HG03175 (cell line): ENCODE measurements around the gene NUCKS1.

Source experiments
- ATAC-seq: cut with Tn5 transposase; IDR thresholded peaks from one replicate; pipeline ENCODE4 v1.9.1; 2021; ENCODE audit warnings: mild to moderate bottlenecking, moderate library complexity; ENCODE audit not compliant: unreplicated experiment

Gene NUCKS1

GRCh38 chr1:205703072-205703471 lies 46.9 kb downstream of the NUCKS1 start:
- ATAC-seq, result no peak

- no peak for ATAC-seq
Observed at GRCh38 chr1:205701891-205702290, 48.1 kb downstream of the NUCKS1 start.

DNA sequence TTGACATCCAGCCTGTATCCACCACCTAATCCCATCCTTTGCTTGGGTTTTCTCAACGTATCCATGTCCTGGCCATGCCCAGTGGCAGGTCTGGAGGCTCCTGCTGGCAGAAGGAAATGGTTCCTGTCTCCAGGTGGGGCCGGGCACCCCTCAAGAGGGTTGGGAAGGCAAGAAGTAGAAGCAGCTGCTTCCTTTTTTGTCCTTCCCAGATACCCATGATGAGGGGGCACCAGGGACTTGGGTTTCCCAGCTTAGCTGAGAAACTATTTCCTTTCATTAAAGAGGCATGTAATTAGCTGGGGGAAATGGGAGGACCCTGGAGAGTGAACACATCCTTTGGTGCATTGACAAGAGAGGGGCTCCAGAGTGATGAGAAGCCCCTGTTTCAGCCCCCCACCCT lies 48.6 kb downstream of the NUCKS1 start:
- ATAC-seq, result no peak

GRCh38 chr1:205700865-205701401 lies 49.0 kb downstream of the NUCKS1 start:
- no peak for ATAC-seq

GRCh38 chr1:205699416-205699815 lies 50.6 kb downstream of the NUCKS1 start:
- ATAC-seq, result no peak

GRCh38 chr1:205698921-205699320 lies 51.1 kb downstream of the NUCKS1 start:
- no peak for ATAC-seq

DNA sequence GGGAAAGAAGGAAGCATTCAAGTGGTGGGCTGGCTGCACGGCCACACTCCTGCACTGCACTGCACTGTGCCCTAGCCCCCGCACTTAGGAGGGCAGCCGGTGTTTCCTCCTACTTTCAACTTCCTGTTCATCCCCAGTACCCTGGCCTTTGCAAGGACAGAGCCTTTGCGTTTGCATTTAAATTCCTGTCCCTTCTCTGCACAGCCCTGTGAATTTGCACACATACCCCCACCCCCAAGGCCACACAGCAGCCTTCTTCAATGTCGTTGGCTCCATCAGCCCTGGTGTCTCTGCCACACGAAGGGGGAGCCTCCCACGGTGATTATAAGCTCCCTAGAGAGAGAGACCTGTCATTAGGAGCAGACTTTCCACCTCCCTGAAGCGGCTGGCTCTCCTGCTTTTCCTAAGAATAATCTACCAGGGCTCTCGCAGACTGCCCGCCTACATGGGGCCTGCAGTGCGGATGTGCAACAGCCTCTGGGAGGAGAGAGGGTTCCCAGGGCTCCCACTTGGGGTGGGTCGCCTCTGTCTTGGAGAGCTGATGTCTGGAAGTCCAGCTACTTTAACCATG lies 56.5 kb downstream of the NUCKS1 start:
- no peak for ATAC-seq

GRCh38 chr1:205692423-205692822 lies 57.6 kb downstream of the NUCKS1 start:
- no peak for ATAC-seq

DNA sequence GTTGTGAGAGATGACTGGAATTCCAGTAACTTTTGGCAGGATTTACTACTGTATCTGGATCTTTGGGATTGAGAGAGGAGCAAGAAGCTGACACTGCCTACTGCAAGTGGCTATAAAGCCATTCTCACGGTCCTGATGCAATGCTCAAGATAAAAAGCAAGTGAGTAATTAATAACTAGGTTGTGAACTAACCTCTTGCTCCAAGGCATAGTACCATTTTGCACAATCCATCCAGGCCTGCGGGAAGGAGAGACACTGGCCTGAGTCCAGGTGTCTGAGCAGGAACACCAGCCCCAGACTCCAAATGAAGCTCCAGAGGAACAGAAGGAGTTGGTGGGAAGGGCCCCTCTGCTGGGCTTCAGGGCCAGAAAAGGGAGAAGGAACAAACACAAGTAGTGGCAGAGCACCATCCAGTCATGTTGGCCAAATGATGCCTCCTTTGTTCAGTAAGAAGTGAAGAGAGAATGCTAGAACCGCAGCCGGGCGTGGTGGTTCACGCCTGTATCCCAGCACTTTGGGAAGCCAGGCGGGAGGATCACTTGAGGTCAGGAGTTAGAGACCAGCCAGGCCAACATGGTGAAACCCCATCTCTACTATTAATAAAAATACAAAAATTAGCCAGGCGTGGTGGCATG lies 59.7 kb downstream of the NUCKS1 start:
- ATAC-seq, result no peak

- no peak for ATAC-seq
Observed at GRCh38 chr1:205689479-205689878, 60.5 kb downstream of the NUCKS1 start.

- no peak for ATAC-seq
Observed at GRCh38 chr1:205688171-205689080, 61.6 kb downstream of the NUCKS1 start.

- no peak for ATAC-seq
Observed at GRCh38 chr1:205687242-205687641, 62.7 kb downstream of the NUCKS1 start.

DNA sequence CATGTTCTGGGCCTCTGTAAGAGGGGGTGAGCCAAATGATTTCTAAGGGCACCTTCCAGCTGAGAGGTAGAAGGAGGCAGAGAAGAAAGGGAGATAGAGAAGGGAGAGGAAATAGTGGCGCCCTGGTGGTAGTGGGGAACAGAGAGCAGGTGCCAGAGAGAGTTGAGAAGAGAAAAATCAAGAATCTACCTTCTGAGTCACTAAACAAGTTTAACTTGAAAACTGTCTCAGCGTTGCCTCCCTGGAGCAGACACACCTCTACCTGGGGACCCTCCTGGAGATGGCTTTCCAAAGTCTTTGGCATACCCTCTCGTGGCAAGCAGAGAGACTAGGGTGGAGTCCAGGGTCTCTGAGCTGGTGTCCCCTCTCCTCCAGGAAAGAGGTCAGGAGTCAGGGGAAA lies 68.6 kb downstream of the NUCKS1 start:
- ATAC-seq, result no peak

- peak; percentile 47 for ATAC-seq
Observed at GRCh38 chr1:205680073-205680851, 69.7 kb downstream of the NUCKS1 start, which contains the start of gene SLC45A3. Gene SLC45A3 (minus strand): TSS chr1:205680509. CDS start chr1:205664656, 15,853 bp downstream.

DNA sequence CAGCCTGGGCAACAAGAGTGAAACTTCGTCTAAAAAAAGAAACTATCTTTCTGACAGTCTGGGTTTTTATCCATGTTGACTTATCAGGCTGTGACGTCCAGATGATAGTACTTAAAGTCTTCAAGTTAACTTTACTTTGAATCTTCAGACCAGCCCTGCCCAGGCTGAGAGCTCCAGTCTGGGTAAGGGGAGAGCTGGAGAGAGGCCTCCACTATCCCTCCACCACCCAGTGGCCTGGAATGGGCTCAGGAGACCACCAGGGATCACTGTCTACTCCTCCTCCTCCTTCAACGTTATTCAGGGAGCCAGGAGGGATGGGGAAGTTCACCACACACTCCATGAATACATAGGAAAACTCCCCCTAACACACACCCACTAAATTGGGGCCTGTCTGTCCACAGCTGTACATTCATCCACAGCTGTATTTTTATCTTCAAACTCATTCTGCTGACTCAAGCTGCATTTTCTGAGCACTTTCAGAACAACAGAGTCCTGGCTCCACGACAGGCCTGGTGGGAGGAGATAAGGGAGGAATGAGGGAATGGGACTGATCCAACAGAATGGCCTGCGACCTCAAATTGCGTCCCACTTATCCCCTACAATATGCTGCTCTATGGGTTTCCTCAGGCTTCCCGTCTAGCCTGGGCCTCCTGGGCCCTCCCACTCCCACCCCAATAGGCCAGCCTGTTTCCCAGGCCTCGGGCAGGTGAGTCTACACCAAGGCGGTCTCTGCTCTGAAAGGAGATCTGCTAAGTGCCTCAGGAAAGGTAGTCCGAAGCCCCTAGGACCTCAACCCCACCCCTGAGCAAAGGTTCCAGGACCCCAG lies 71.5 kb downstream of the NUCKS1 start:
- ATAC-seq, result no peak

GRCh38 chr1:205677167-205677566 lies 72.8 kb downstream of the NUCKS1 start:
- no peak for ATAC-seq

DNA sequence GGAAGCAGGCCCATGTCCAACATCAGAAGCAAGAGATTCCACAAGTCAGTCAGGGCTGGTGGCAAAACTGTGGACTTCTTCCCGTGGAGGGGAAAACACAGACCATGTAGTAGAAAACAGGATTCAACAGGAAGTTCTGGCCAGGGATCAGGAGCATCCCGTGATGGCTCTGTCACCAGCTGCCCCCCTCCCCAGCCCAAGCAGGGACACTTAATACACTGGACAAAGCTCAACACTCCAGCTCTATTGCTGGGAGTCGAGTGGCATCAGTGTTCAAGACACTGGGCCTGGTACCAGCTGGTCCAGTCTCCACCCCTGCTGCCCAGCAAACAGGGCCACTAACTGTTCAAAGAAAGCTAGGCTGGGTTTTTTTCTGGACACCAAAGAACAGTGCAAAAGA lies 73.4 kb downstream of the NUCKS1 start:
- no peak for ATAC-seq

- ATAC-seq, result no peak
Observed at GRCh38 chr1:205676002-205676401, 74.0 kb downstream of the NUCKS1 start.

GRCh38 chr1:205675247-205675646 lies 74.7 kb downstream of the NUCKS1 start:
- ATAC-seq, result no peak

DNA sequence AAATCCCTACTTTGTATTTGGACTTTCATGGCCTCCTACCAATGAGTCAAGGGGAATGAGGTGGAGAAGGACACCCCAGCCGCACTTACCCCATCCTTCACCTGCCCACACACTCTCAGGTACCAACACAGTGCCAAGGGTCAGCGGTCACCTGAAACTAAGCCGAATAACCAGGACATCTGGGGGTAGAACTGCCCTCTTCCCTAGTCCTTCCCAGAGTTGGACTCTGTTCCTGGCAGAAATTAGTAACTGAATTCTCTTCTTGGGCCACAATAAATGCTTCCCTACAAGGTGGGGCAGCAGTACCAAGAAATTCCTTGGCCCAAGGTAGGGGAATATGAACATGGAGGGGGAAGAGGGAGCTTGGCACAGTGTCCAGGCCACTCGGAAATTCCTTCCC lies 77.0 kb downstream of the NUCKS1 start:
- ATAC-seq, result no peak
